ENCODE results near the gene VENTX. TPM values are rescaled to one million over a fixed set of nuclear protein-coding genes. Genes with fewer than 3 reads are reported as not detected.

Gene VENTX
- polyA plus RNA-seq, 1 donor (not counting 4 experiments of a cell fraction or from before 2014, with no cell fraction given) = not detected

DNA sequence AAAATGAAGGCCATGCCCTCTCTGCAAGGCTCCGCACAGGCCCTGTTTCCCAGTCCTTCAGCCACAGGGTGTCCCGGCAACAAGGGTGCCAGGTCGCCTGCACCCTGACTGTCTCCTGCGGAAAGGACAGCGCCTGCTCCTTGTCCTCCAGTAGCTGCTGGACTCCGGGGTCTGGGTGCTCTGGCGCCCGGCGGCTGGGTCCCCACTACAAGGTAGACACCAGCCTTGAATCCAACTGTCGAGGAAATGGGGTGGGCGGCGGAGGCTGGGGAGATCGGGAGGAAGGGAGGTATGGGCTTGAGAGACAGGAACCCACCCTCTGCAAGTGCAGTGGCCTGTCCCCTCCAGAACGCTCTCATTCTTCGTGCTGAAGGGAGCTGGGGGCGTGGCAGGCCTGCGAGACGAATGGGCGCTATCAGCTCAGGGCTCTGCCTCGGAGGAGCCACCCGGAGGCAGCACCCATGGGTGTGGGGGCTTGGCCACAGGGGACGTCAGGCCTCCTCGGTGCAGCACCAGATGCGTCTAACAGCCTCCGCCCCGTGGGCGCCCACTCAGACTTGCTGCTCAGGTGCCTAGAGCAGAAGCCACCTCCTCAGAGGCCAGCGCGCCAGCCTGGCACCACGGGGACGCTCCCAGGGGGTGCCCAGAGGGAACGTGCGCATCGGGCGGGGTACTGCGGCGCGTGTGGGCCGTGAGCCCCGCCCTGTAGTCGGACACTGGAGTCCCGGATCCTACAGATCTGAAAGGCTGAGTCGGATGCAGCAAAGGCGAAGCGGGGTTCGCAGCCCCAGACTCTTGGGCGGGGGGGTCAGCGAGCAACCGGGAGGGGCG, 23.5 kb downstream of the VENTX start:
- no peak for TF ChIP-seq EZH2 (IDR thresholded peaks at IDR 0.05; ENCODE audit: low read length)
- TF ChIP-seq, protein P1, sequence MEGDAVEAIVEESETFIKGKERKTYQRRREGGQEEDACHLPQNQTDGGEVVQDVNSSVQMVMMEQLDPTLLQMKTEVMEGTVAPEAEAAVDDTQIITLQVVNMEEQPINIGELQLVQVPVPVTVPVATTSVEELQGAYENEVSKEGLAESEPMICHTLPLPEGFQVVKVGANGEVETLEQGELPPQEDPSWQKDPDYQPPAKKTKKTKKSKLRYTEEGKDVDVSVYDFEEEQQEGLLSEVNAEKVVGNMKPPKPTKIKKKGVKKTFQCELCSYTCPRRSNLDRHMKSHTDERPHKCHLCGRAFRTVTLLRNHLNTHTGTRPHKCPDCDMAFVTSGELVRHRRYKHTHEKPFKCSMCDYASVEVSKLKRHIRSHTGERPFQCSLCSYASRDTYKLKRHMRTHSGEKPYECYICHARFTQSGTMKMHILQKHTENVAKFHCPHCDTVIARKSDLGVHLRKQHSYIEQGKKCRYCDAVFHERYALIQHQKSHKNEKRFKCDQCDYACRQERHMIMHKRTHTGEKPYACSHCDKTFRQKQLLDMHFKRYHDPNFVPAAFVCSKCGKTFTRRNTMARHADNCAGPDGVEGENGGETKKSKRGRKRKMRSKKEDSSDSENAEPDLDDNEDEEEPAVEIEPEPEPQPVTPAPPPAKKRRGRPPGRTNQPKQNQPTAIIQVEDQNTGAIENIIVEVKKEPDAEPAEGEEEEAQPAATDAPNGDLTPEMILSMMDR (optimal IDR thresholded peaks at IDR 0.05 in 1 of 3, IDR thresholded peaks at IDR 0.05 in 1 of 3, conservative IDR thresholded peaks at IDR 0.05 in 1 of 3; ENCODE audit: extremely low read depth in 1 of 3, insufficient read depth in 2 of 3, low read length in 3 of 3) = no peak
- Histone ChIP-seq H3K79me2 (ENCODE audit: control insufficient read depth, insufficient read depth, low read length) (no peaks in the 10 kb centered on the region), H3K4me3 (ENCODE audit: control insufficient read depth in 2 of 3, extremely low read depth in 1 of 3, insufficient read depth in 2 of 3, low read depth in 1 of 3, low read length in 3 of 3) (peak overlapping the region; percentile 23 to 60 (median 35)), H3K9ac (ENCODE audit: control insufficient read depth, extremely low read depth, insufficient read depth, low read length) (peak overlapping the region; percentile 63), H3K9me3 (ENCODE audit: control insufficient read depth, low read depth, low read length) (no peaks in the 10 kb centered on the region), H3K4me2 (ENCODE audit: control insufficient read depth, extremely low read depth, insufficient read depth, low read depth, low read length) (peak overlapping the region; percentile 35), H2AFZ (ENCODE audit: control insufficient read depth, low read length) (no peak overlapping the region), H3K4me1 (ENCODE audit: control insufficient read depth, extremely low read depth, insufficient read depth, low read length) (peaks cover 62% of the 10 kb centered on the region), H3K27ac (ENCODE audit: control insufficient read depth, insufficient read depth, low read length) (peak overlapping the region; percentile 4), H3K36me3 (ENCODE audit: control insufficient read depth in 2 of 2, extremely low read depth in 1 of 2, insufficient read depth in 2 of 2, low read length in 2 of 2) (peaks cover 10 to 20% of the 10 kb centered on the region in 2 experiments), H3K9me1 (ENCODE audit: control insufficient read depth, extremely low read depth, insufficient read depth, low read length) (no peaks in the 10 kb centered on the region), H3K27me3 (ENCODE audit: control insufficient read depth, extremely low read depth, insufficient read depth, low read length) (no peaks in the 10 kb centered on the region), H4K20me1 (ENCODE audit: control insufficient read depth, extremely low read depth, insufficient read depth, low read length) (peaks cover 4% of the 10 kb centered on the region)
- DNase-seq (ENCODE audit: low read depth, low spot score) (no peak), FAIRE-seq (no peak)
- dilution Hi-C loops (cut with MboI; ENCODE audit: extremely low pct_ligation_motif_present, low sequenced_read_pairs) = no loop called here

DNA sequence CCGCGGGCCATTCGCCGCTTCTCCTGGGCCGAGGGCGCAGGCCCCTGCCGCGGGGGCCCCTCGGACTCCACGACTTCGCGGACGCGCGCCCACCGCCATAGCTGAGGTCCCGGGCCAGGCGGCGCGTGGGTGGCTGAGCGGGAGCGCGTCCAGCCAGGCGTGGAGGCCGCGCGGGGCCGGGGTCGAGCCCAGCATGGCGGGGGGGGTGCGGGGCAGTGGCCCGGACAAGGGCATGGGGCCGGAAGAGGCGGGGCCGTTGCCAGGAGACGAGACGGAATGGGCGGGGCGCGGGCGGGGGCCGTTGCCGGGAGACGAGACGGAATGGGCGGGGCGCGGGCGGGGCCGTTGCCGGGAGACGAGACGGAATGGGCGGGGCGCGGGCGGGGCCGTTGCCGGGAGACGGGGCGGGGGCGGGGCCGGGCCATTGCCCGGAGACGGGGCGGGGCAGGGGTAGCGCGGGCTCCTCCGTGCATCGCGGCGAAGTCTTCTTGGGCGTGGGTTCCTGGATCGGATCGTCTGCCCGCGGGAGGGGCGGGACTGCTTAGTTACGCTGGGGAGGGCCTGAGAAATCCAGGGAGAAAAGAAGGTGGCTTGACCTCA, 24.2 kb downstream of the VENTX start:
- DNase-seq (ENCODE audit: low read depth, low spot score) (no peak), FAIRE-seq (no peak)
- H2AFZ ChIP-seq (ENCODE audit: control insufficient read depth, low read length) = no peak overlapping the region
- no peaks in the 10 kb centered on the region for H3K9me3 ChIP-seq (ENCODE audit: control insufficient read depth, low read depth, low read length)
- H3K4me2 ChIP-seq (ENCODE audit: control insufficient read depth, extremely low read depth, insufficient read depth, low read depth, low read length) = peak overlapping the region; percentile 39
- no peaks in the 10 kb centered on the region for H3K27me3 ChIP-seq (ENCODE audit: control insufficient read depth, extremely low read depth, insufficient read depth, low read length)
- peak overlapping the region; percentile 84 for H3K27ac ChIP-seq (ENCODE audit: control insufficient read depth, insufficient read depth, low read length)
- peaks cover 14 to 25% of the 10 kb centered on the region in 2 experiments for H3K36me3 ChIP-seq (ENCODE audit: control insufficient read depth in 2 of 2, extremely low read depth in 1 of 2, insufficient read depth in 2 of 2, low read length in 2 of 2)
- peak overlapping the region; percentile 69 for H3K9ac ChIP-seq (ENCODE audit: control insufficient read depth, extremely low read depth, insufficient read depth, low read length)
- H4K20me1 ChIP-seq (ENCODE audit: control insufficient read depth, extremely low read depth, insufficient read depth, low read length) = peaks cover 4% of the 10 kb centered on the region
- no peaks in the 10 kb centered on the region for H3K9me1 ChIP-seq (ENCODE audit: control insufficient read depth, extremely low read depth, insufficient read depth, low read length)
- no peaks in the 10 kb centered on the region for H3K79me2 ChIP-seq (ENCODE audit: control insufficient read depth, insufficient read depth, low read length)
- dilution Hi-C loops (cut with MboI; ENCODE audit: extremely low pct_ligation_motif_present, low sequenced_read_pairs) = no loop called here
- H3K4me3 ChIP-seq (ENCODE audit: control insufficient read depth in 2 of 3, extremely low read depth in 1 of 3, insufficient read depth in 2 of 3, low read depth in 1 of 3, low read length in 3 of 3) = peak overlapping the region; percentile 33 to 60 (median 35)
- TF ChIP-seq, protein P1 (optimal IDR thresholded peaks at IDR 0.05 in 1 of 3, IDR thresholded peaks at IDR 0.05 in 1 of 3, conservative IDR thresholded peaks at IDR 0.05 in 1 of 3; ENCODE audit: extremely low read depth in 1 of 3, insufficient read depth in 2 of 3, low read length in 3 of 3) = no peak
- no peak for TF ChIP-seq EZH2 (IDR thresholded peaks at IDR 0.05; ENCODE audit: low read length)
- H3K4me1 ChIP-seq (ENCODE audit: control insufficient read depth, extremely low read depth, insufficient read depth, low read length) = peaks cover 62% of the 10 kb centered on the region
